Mesendoderm (in vitro differentiated cells): ENCODE data around the gene HOXA9.
A peak's percentile ranks its signal among the peaks of the same experiment; 100 is the strongest.

ENCODE experiments used
- DNase-seq: peaks from one replicate; pipeline ENCODE4 v3.0.0; 2013
- H2AK5ac ChIP-seq: 2 replicates; pipeline ENCODE4 v1.6.1; 2013; ENCODE audit warnings: low read length, inconsistent platforms
- H2BK120ac ChIP-seq: 2 replicates; pipeline ENCODE4 v1.6.1; 2013; ENCODE audit warnings: low read depth, mild to moderate bottlenecking, low read length, moderate library complexity, mixed read lengths
- H2BK15ac ChIP-seq: replicated peaks from 2 replicates; pipeline ENCODE4 v1.6.1; 2013; ENCODE audit warnings: low read depth, mild to moderate bottlenecking, moderate library complexity
- H2BK5ac ChIP-seq: 2 replicates; pipeline ENCODE4 v1.6.1; 2013; ENCODE audit warnings: low read length, inconsistent platforms
- H3K18ac ChIP-seq: 2 replicates; pipeline ENCODE4 v1.6.1; 2013; ENCODE audit warnings: mild to moderate bottlenecking, low read length, mixed read lengths
- H3K23ac ChIP-seq: one replicate; pipeline ENCODE4 v1.6.1; 2013; ENCODE audit warnings: low read length
- H3K27ac ChIP-seq: 2 replicates; pipeline ENCODE4 v1.5.1; 2013; ENCODE audit warnings: low read depth, mild to moderate bottlenecking, inconsistent platforms, low read length, moderate library complexity
- H3K27me3 ChIP-seq: 2 replicates; pipeline ENCODE4 v1.6.1; 2013; ENCODE audit warnings: low read length, control low read depth, mild to moderate bottlenecking, inconsistent platforms; ENCODE audit not compliant: insufficient read depth, poor library complexity
- H3K36me3 ChIP-seq: 2 replicates; pipeline ENCODE4 v1.6.1; 2013; ENCODE audit warnings: low read length, inconsistent platforms; ENCODE audit not compliant: control insufficient read depth, insufficient read depth
- H3K4ac ChIP-seq: one replicate; pipeline ENCODE4 v1.6.1; 2013; ENCODE audit warnings: low read depth, mild to moderate bottlenecking, low read length, moderate library complexity
- H3K4me1 ChIP-seq: 2 replicates; pipeline ENCODE4 v1.6.1; 2013; ENCODE audit warnings: low read depth, low read length, inconsistent platforms; ENCODE audit not compliant: control insufficient read depth
- H3K4me2 ChIP-seq: 2 replicates; pipeline ENCODE4 v1.6.1; 2013; ENCODE audit warnings: low read length
- H3K4me3 ChIP-seq: 2 replicates; pipeline ENCODE4 v1.5.1; 2013; ENCODE audit warnings: mild to moderate bottlenecking, low read length
- H3K56ac ChIP-seq: one replicate; pipeline ENCODE4 v1.6.1; 2013; ENCODE audit warnings: low read length
- H3K79me1 ChIP-seq: 2 replicates; pipeline ENCODE4 v1.6.1; 2013; ENCODE audit warnings: low read length, inconsistent platforms
- H3K79me2 ChIP-seq: 2 replicates; pipeline ENCODE4 v1.6.1; 2013; ENCODE audit warnings: mild to moderate bottlenecking, low read length; ENCODE audit not compliant: control insufficient read depth, insufficient read depth
- H3K9ac ChIP-seq: 2 replicates; pipeline ENCODE4 v1.6.1; 2013; ENCODE audit warnings: low read length, inconsistent platforms
- H4K5ac ChIP-seq: one replicate; pipeline ENCODE4 v1.6.1; 2013; ENCODE audit warnings: low read length
- H4K8ac ChIP-seq: one replicate; pipeline ENCODE4 v1.6.1; 2013; ENCODE audit warnings: low read depth, mild to moderate bottlenecking, control low read depth, low read length, moderate library complexity
- WGBS: extraction: QIAGEN DNeasy Blood & Tissue Kit; methylation state at CpG from one replicate; pipeline ENCODE4 v1.1.7; 2013; ENCODE audit warnings: low lambda C conversion rate, missing lambda C conversion rate; ENCODE audit not compliant: insufficient coverage; ENCODE audit errors: extremely low coverage; 5-methylcytosine and 5-hydroxymethylcytosine counted together

Gene HOXA9

GRCh38 chr7:27168265-27168947 lies 3.1 kb upstream of the HOXA9 start:
- Histone ChIP-seq H3K4me2 (no peak overlapping the region), H3K27me3 (peaks cover 90% of the 10 kb centered on the region)
- DNase-seq: peak; percentile 59

GRCh38 chr7:27167916-27168264 lies 2.6 kb upstream of the HOXA9 start:
- no peak overlapping the region for H3K56ac ChIP-seq
- H3K4ac ChIP-seq: no peak overlapping the region
- H3K27ac ChIP-seq: no peak overlapping the region
- H2BK15ac ChIP-seq: no peak overlapping the region
- H3K79me2 ChIP-seq: no peaks in the 10 kb centered on the region
- no peak overlapping the region for H2BK120ac ChIP-seq
- no peak overlapping the region for H2AK5ac ChIP-seq
- H3K79me1 ChIP-seq: no peaks in the 10 kb centered on the region
- H3K4me2 ChIP-seq: no peak overlapping the region
- H3K23ac ChIP-seq: no peak overlapping the region
- H2BK5ac ChIP-seq: no peak overlapping the region
- no peak overlapping the region for H4K5ac ChIP-seq
- no peak overlapping the region for H3K9ac ChIP-seq
- no CpG with 5 or more reads among the region's 4 CpGs for WGBS
- H3K4me1 ChIP-seq: no peaks in the 10 kb centered on the region
- no peaks in the 10 kb centered on the region for H3K36me3 ChIP-seq
- no peak overlapping the region for H4K8ac ChIP-seq
- H3K4me3 ChIP-seq: no peak overlapping the region
- no peak for DNase-seq
- no peak overlapping the region for H3K18ac ChIP-seq
- H3K27me3 ChIP-seq: peaks cover 89% of the 10 kb centered on the region

More at GRCh38 chr7:27168265-27168947, 3.1 kb upstream of the HOXA9 start:
- no peaks in the 10 kb centered on the region for H3K36me3 ChIP-seq
- no CpG with 5 or more reads among the region's 25 CpGs for WGBS
- no peak overlapping the region for H3K56ac ChIP-seq
- no peak overlapping the region for H3K4ac ChIP-seq
- no peak overlapping the region for H3K23ac ChIP-seq
- no peak overlapping the region for H3K18ac ChIP-seq
- no peak overlapping the region for H3K27ac ChIP-seq
- no peak overlapping the region for H4K5ac ChIP-seq
- H2BK5ac ChIP-seq: no peak overlapping the region
- no peak overlapping the region for H2BK15ac ChIP-seq
- H3K79me1 ChIP-seq: no peaks in the 10 kb centered on the region
- no peak overlapping the region for H2BK120ac ChIP-seq
- no peaks in the 10 kb centered on the region for H3K4me1 ChIP-seq
- H3K9ac ChIP-seq: no peak overlapping the region
- H3K4me3 ChIP-seq: no peak overlapping the region
- no peak overlapping the region for H4K8ac ChIP-seq
- no peaks in the 10 kb centered on the region for H3K79me2 ChIP-seq
- H2AK5ac ChIP-seq: no peak overlapping the region

GRCh38 chr7:27166531-27167505 lies 1.5 kb upstream of the HOXA9 start:
- Histone ChIP-seq H4K8ac (no peak overlapping the region), H3K18ac (no peak overlapping the region), H3K79me2 (no peaks in the 10 kb centered on the region), H2BK5ac (no peak overlapping the region), H3K27ac (no peak overlapping the region), H3K9ac (no peak overlapping the region), H2BK15ac (no peak overlapping the region), H3K27me3 (peaks cover 87% of the 10 kb centered on the region), H2AK5ac (no peak overlapping the region), H3K36me3 (no peaks in the 10 kb centered on the region), H3K56ac (no peak overlapping the region), H3K4ac (no peak overlapping the region), H3K4me3 (no peak overlapping the region), H3K4me1 (no peaks in the 10 kb centered on the region), H3K79me1 (no peaks in the 10 kb centered on the region), H2BK120ac (no peak overlapping the region), H3K23ac (peak overlapping the region; percentile 66), H4K5ac (no peak overlapping the region), H3K4me2 (no peak overlapping the region)
- no peak for DNase-seq
- WGBS: no CpG with 5 or more reads among the region's 50 CpGs

- Histone ChIP-seq H3K27me3 (peaks cover 85% of the 10 kb centered on the region), H3K79me2 (no peaks in the 10 kb centered on the region), H3K56ac (no peak overlapping the region), H4K5ac (no peak overlapping the region), H3K9ac (no peak overlapping the region), H2BK120ac (no peak overlapping the region), H2BK15ac (no peak overlapping the region), H3K4me2 (no peak overlapping the region), H3K36me3 (no peaks in the 10 kb centered on the region), H3K27ac (no peak overlapping the region), H3K18ac (no peak overlapping the region), H3K23ac (peak overlapping the region; percentile 66), H3K4me1 (no peaks in the 10 kb centered on the region), H3K79me1 (no peaks in the 10 kb centered on the region), H3K4me3 (no peak overlapping the region), H3K4ac (no peak overlapping the region), H4K8ac (no peak overlapping the region), H2AK5ac (no peak overlapping the region), H2BK5ac (no peak overlapping the region)
- DNase-seq: no peak
- no CpG with 5 or more reads among the region's 46 CpGs for WGBS
Observed at GRCh38 chr7:27165996-27166530, 726 bp upstream of the HOXA9 start.

- Histone ChIP-seq H2BK15ac (no peak overlapping the region), H3K4me2 (peak overlapping the region; percentile 11), H2BK120ac (no peak overlapping the region), H3K4me1 (no peaks in the 10 kb centered on the region), H3K23ac (peak overlapping the region; percentile 6), H3K36me3 (no peaks in the 10 kb centered on the region), H3K27me3 (peaks cover 88% of the 10 kb centered on the region), H2BK5ac (no peak overlapping the region), H3K56ac (no peak overlapping the region), H4K8ac (no peak overlapping the region), H3K79me1 (no peaks in the 10 kb centered on the region), H3K4ac (no peak overlapping the region), H2AK5ac (no peak overlapping the region), H3K9ac (no peak overlapping the region), H3K4me3 (no peak overlapping the region), H3K18ac (no peak overlapping the region), H3K27ac (no peak overlapping the region), H4K5ac (no peak overlapping the region), H3K79me2 (no peaks in the 10 kb centered on the region)
- WGBS: no CpG with 5 or more reads among the region's 47 CpGs
- peak; percentile 66 for DNase-seq
Observed at GRCh38 chr7:27164367-27165088, 809 bp downstream of the HOXA9 start.
